Natural killer cell treated with Interleukin-12 subunit alpha and Interleukin-12 subunit beta and Interleukin-15 and Interleukin-18, amount 100 ng/mL, for 72 hours (primary cell): Measurements from ENCODE around the gene KCNAB1. TPM values are rescaled to one million over a fixed set of nuclear protein-coding genes. Genes with fewer than 3 reads are reported as not detected.
"Not testable (repeated sequence)": the region's sequence is repeated elsewhere in the genome, so short reads cannot be mapped to it uniquely, and the experiment has no call there.

Experiments
- ATAC-seq, 2 donors: fragments of 150-1000 bp; cut with Tn5 transposase in 1 of 2; sonication (Bioruptor Pico), chemical (Tn5 transposase) in 1 of 2; 2 replicates each; pipeline ENCODE4 v1.10.0; 2021
- DNase-seq: peaks from one replicate; pipeline ENCODE4 v3.0.0; 2022; ENCODE audit warnings: low spot score
- H3K27ac Mint-ChIP-seq, 2 donors: 1 replicate in 1 of 2; 2 replicates in 1 of 2; pipeline ENCODE4 v1.8.0; 2022; ENCODE audit warnings: mixed read lengths in 2 of 2, mild to moderate bottlenecking in 1 of 2, moderate library complexity in 1 of 2
- H3K27me3 Mint-ChIP-seq, 2 donors: 1 replicate in 1 of 2; 2 replicates in 1 of 2; pipeline ENCODE4 v1.8.0; 2022; ENCODE audit warnings: mixed read lengths in 2 of 2
- H3K36me3 Mint-ChIP-seq: one replicate; pipeline ENCODE4 v1.8.0; 2022; ENCODE audit warnings: mixed read lengths
- H3K4me1 Mint-ChIP-seq, 2 donors: 1 replicate in 1 of 2; 2 replicates in 1 of 2; pipeline ENCODE4 v1.8.0; 2022; ENCODE audit warnings: low read depth in 2 of 2, mixed read lengths in 2 of 2, mild to moderate bottlenecking in 1 of 2
- H3K4me3 Mint-ChIP-seq: one replicate; pipeline ENCODE4 v1.8.0; 2022; ENCODE audit warnings: mixed read lengths
- H3K9me3 Mint-ChIP-seq: 2 replicates; pipeline ENCODE4 v1.8.0; 2022; ENCODE audit warnings: mixed read lengths
- total RNA-seq, 2 donors: library from RNA; stranded (reverse); gene quantifications; one replicate each; pipeline ENCODE4 v1.2.3, GENCODE V29; 2022

KCNAB1 gene
- total RNA-seq, 2 donors from 2014 or later = not detected

DNA sequence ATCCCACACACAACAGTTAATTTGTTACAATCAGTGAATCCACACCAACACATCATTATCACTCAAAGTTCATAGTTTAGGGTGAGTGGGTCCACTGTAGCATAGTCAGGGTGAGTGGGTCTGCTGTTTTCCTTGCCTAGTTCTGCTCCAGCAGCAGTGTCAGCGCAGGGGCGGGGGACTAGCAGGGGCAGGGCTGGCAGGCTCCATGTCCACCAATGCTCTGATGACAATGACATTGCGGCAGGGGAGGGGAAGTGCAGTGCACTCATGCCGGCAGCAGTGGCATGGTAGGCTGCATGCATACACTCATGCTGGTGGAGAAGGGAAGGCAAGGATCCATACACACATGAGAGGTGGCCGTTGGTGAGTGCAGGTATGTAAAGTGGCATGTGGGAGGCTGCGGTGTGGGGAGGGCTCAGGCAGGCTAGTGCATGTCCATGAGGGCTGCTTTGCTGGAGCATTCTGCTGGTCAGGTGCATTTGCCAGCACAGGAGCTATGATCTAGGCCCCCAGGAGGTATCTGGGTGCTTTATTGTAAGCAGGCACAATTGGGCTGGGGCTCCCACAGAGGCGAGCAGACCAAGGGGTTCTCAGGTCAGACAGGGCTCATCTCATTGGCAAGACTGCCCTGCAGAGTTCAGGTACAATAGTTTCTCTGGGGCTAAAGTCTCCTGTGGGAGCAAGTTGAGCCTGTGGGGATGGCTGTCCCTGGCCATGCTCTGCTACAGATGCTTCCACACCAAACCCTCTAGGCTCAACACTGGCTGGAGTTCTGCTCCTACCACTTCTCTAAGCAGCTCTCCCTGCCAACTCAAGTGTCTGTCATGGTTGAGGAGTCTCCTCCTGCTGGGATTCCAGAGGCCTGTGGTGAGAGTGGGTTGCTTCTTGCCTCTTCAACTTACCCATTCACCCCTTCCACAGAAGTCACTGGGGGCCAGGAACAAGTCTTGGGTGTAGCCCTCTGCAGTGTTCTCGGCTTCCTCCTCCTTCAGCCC is 81.3 kb downstream of the KCNAB1 start:
- no peak overlapping the region for H3K27ac Mint-ChIP-seq
- no peaks in the 10 kb centered on the region for H3K4me1 Mint-ChIP-seq
- H3K9me3 Mint-ChIP-seq = peaks cover under 1% of the 10 kb centered on the region
- ATAC-seq = peak in 1 of 2 donors; percentile 55
- H3K27me3 Mint-ChIP-seq = peaks cover 10 to 35% of the 10 kb centered on the region in 2 donors
- no peak overlapping the region for H3K4me3 Mint-ChIP-seq
- no peak for DNase-seq
- H3K36me3 Mint-ChIP-seq = no peaks in the 10 kb centered on the region

GRCh38 chr3:156206157-156206556 is 85.8 kb downstream of the KCNAB1 start:
- Mint-ChIP-seq H3K27me3 (peaks cover 16 to 35% of the 10 kb centered on the region in 2 donors), H3K36me3 (no peaks in the 10 kb centered on the region), H3K4me1 (no peaks in the 10 kb centered on the region), H3K9me3 (no peaks in the 10 kb centered on the region), H3K4me3 (no peak overlapping the region), H3K27ac (no peak overlapping the region)
- ATAC-seq (no peak), DNase-seq (no peak)

DNA sequence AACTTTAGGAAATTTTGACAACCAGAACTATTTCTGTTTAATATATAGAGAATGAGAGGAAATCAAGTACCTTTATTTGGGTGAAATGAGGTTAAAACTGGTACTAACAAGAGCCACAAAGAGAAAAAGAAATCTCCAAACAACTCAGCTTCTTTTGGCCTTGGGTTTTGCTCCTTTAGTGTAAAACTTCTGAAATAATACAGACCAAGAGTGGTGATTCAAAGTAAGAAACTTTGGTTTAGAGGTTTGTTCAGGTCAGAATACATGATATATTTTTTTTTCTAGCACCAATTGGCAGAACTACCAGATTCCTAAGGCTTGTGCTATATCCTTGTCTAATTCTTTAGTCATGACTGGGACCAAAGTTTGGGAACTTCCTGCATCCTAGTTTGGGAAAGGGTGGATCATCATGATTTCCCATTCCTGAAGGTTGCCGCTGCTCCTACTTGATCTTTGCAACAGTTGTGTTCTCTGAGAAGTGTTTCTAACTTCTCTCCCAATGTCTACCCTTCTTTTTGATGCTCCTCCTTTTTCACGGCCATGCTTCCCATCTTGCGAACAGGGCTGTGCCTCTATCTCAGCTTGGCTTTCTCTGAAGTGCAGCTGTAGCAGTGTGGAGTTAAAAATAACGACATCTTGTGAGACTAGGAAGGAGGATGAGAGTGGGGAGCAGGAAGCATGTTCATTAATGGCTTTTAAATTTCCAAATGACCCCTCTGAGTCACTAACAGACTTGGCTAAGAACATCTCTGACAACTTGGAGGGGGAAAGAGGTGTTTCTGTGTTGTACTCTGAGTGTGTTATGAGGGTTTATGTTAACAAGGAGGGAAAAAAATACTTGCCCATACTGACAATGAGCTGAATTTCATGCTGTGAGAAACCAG is 87.7 kb downstream of the KCNAB1 start:
- H3K27ac Mint-ChIP-seq = no peak overlapping the region
- no peaks in the 10 kb centered on the region for H3K36me3 Mint-ChIP-seq
- ATAC-seq (no peak), DNase-seq (no peak)
- peaks cover 19 to 47% of the 10 kb centered on the region in 2 donors for H3K27me3 Mint-ChIP-seq
- H3K4me3 Mint-ChIP-seq = no peak overlapping the region
- H3K4me1 Mint-ChIP-seq = no peaks in the 10 kb centered on the region
- H3K9me3 Mint-ChIP-seq = no peaks in the 10 kb centered on the region

DNA sequence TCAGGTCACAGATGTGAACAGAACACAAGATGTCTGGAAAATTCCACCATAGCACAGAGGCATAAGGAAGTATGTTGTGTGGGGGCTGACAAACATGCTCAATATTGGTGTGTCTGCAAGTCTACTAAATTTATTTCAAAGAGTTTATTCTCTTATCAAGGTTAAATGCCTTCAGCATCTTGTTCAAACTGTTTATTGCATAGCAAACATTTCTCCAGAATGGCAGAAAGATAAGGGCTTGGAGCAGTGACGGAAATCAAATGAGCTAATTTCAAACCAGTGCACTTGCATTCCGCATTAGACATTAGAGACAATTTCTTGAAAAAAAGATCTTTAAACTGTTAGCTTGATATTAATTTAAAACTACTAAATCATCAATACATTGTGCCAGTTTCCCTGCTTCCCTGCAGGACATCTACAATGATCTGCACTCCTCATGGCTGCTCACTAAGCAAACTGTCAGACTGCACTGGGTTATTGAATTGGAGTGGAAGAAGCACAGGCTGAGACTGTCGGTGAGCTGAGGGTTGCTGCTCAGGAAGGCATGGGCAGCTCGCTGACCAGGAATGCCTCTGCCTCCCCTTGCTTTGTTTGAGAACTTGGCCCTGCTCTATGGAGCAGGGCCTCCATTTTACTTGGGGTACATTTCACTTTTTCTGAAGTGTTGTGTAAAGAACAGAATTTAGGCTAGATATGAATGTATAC is 89.4 kb downstream of the KCNAB1 start:
- Mint-ChIP-seq H3K4me1 (no peaks in the 10 kb centered on the region), H3K9me3 (no peaks in the 10 kb centered on the region), H3K4me3 (no peak overlapping the region), H3K27me3 (peaks cover 21 to 54% of the 10 kb centered on the region in 2 donors), H3K36me3 (no peaks in the 10 kb centered on the region), H3K27ac (no peak overlapping the region)
- no peak for ATAC-seq
- no peak for DNase-seq

GRCh38 chr3:156211583-156211982 is 91.2 kb downstream of the KCNAB1 start:
- no peaks in the 10 kb centered on the region for H3K36me3 Mint-ChIP-seq
- peaks cover 28 to 43% of the 10 kb centered on the region in 2 donors for H3K27me3 Mint-ChIP-seq
- ATAC-seq (no peak), DNase-seq (no peak)
- H3K4me3 Mint-ChIP-seq = no peak overlapping the region
- H3K9me3 Mint-ChIP-seq = no peaks in the 10 kb centered on the region
- no peak overlapping the region for H3K27ac Mint-ChIP-seq
- H3K4me1 Mint-ChIP-seq = no peaks in the 10 kb centered on the region

GRCh38 chr3:156214676-156215075 is 94.3 kb downstream of the KCNAB1 start:
- no peaks in the 10 kb centered on the region for H3K36me3 Mint-ChIP-seq
- no peak overlapping the region for H3K27ac Mint-ChIP-seq
- H3K4me3 Mint-ChIP-seq = no peak overlapping the region
- no peak for DNase-seq
- H3K4me1 Mint-ChIP-seq = no peaks in the 10 kb centered on the region
- ATAC-seq = no peak
- H3K27me3 Mint-ChIP-seq = peaks cover 25 to 40% of the 10 kb centered on the region in 2 donors
- H3K9me3 Mint-ChIP-seq = no peaks in the 10 kb centered on the region

DNA sequence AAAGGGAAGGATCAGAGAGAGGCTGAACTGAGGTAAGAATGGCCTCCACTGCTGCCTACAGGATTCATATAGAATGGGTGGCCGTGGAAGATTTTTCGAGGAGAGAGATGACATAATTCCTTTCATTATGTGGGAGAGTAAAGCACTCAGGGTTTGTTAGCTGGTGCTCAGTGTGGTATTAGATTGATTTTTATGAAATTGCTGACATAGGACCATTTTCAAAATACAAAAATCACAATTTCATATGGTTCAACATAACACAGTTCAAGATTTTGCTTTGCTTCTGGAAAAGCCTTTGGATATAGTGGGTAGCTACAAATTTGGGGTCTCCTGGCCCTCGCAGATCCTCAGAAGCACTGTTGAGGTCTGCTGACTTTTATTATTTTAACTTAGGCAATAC is 95.4 kb downstream of the KCNAB1 start:
- Mint-ChIP-seq H3K4me1 (no peaks in the 10 kb centered on the region), H3K27me3 (peaks cover 22 to 40% of the 10 kb centered on the region in 2 donors), H3K27ac (no peak overlapping the region), H3K36me3 (no peaks in the 10 kb centered on the region), H3K4me3 (no peak overlapping the region), H3K9me3 (no peaks in the 10 kb centered on the region)
- ATAC-seq = no peak
- DNase-seq = no peak

- no peak for ATAC-seq
- H3K4me3 Mint-ChIP-seq = no peak overlapping the region
- H3K9me3 Mint-ChIP-seq = no peaks in the 10 kb centered on the region
- H3K4me1 Mint-ChIP-seq = no peaks in the 10 kb centered on the region
- H3K36me3 Mint-ChIP-seq = no peaks in the 10 kb centered on the region
- peaks cover 19 to 36% of the 10 kb centered on the region in 2 donors for H3K27me3 Mint-ChIP-seq
- no peak overlapping the region for H3K27ac Mint-ChIP-seq
- DNase-seq = no peak
Observed at GRCh38 chr3:156216216-156216615, 95.8 kb downstream of the KCNAB1 start.

- ATAC-seq = no peak
- H3K36me3 Mint-ChIP-seq = no peaks in the 10 kb centered on the region
- no peak overlapping the region for H3K4me3 Mint-ChIP-seq
Observed at GRCh38 chr3:156216852-156217251, 96.5 kb downstream of the KCNAB1 start.

DNA sequence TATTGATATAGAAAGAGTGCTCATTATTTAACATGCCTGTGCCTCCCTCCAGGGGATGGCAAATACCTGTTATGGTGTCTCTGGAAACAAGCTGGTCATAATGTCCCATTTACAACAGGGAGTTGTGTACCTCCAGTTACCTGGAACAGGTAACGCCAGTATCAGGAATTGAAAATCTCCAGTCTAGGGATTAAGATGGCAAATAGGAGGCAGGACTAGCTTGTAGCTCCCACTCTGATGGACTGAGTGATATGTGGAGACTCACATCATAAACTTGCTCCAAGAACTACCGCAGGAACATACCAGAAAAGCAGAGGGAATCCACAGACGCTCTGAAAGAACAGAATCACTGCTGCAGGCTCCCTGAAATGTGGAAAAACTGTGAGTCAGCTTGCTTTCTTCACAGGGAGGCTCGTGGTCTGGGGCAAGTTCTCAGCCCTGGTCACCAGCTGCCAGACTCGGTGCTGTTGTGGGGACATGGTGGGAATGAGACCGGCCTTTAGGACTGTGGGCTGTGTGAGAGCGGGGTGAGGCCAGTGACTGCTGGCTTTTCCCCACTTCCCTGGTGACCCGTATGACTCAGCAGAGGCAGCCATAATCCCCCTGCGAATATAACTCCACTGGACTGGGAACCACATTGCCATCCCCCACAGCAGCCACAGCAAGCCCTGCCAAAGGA is 97.4 kb downstream of the KCNAB1 start:
- Mint-ChIP-seq H3K9me3 (no peaks in the 10 kb centered on the region), H3K36me3 (no peaks in the 10 kb centered on the region), H3K4me3 (no peak overlapping the region), H3K27ac (no peak overlapping the region), H3K4me1 (no peaks in the 10 kb centered on the region), H3K27me3 (peaks cover 9 to 20% of the 10 kb centered on the region in 2 donors)
- DNase-seq (no peak), ATAC-seq (no peak)

More at GRCh38 chr3:156216852-156217251, 96.5 kb downstream of the KCNAB1 start:
- DNase-seq = no peak
- Mint-ChIP-seq H3K27me3 (peaks cover 16 to 29% of the 10 kb centered on the region in 2 donors), H3K4me1 (no peaks in the 10 kb centered on the region), H3K9me3 (no peaks in the 10 kb centered on the region), H3K27ac (no peak overlapping the region)

- DNase-seq (no peak), ATAC-seq (no peak)
- no peak overlapping the region for H3K27ac Mint-ChIP-seq
- H3K4me1 Mint-ChIP-seq = no peaks in the 10 kb centered on the region
- peaks cover 8 to 14% of the 10 kb centered on the region in 2 donors for H3K27me3 Mint-ChIP-seq
- no peak overlapping the region for H3K4me3 Mint-ChIP-seq
- H3K36me3 Mint-ChIP-seq = no peaks in the 10 kb centered on the region
- no peaks in the 10 kb centered on the region for H3K9me3 Mint-ChIP-seq
Observed at GRCh38 chr3:156218353-156218744, 98.0 kb downstream of the KCNAB1 start.

DNA sequence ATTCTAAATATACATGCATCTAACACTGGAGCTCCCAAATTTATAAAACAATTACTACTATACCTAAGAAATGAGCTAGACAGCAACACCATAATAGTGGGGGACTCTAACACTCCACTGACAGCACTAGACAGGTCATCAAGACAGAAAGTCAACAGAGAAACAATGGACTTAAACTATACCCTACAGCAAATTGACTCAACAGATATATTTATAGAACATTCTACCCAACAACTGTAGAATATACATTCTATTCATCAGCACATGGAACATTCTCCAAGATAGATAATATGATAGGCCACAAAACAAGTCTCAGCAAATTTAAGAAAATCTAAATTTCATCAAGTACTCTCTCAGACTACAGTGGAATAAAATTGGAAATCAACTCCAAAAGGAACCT is 102.0 kb downstream of the KCNAB1 start:
- not testable (repeated sequence) for H3K4me1 Mint-ChIP-seq, H3K36me3 Mint-ChIP-seq, DNase-seq, H3K9me3 Mint-ChIP-seq, H3K4me3 Mint-ChIP-seq, ATAC-seq, H3K27ac Mint-ChIP-seq
- peaks cover 0 to 19% of the 10 kb centered on the region in 2 donors for H3K27me3 Mint-ChIP-seq

GRCh38 chr3:156224046-156224445 is 103.7 kb downstream of the KCNAB1 start:
- not testable (repeated sequence) for H3K27ac Mint-ChIP-seq

More at GRCh38 chr3:156224046-156224445, 103.7 kb downstream of the KCNAB1 start:
- H3K4me3 Mint-ChIP-seq, H3K36me3 Mint-ChIP-seq, H3K9me3 Mint-ChIP-seq, DNase-seq, ATAC-seq, H3K4me1 Mint-ChIP-seq: not testable (repeated sequence)
- peaks cover 0 to 18% of the 10 kb centered on the region in 2 donors for H3K27me3 Mint-ChIP-seq
